ENCODE data around the gene TC2N.
"Not testable (repeated sequence)": the region's sequence is repeated elsewhere in the genome, so short reads cannot be mapped to it uniquely, and the experiment has no call there.

TC2N gene

GRCh38 chr14:91866511-91867295, 633 bp downstream of the TC2N start:
- no peak for DNase-seq

DNA sequence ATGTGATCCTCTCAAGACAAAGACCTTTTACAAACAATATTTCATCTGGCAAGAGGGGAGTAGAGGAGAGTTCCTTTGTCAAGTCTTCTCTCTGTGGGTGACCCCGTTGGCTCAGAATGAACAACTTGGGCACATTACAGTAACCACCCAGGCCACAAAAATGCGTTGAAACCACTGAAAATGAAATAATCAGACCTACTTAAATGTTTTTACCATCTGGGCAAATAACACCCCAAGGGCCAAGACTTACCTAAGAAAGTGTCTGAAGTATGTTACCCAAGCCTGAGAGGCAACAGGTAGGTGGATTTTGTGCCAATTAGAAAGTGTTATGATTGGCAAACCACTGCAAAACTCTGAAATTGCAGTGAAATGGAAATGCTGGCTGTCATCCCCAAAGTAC, 1.3 kb downstream of the TC2N start:
- no peak for DNase-seq

DNA sequence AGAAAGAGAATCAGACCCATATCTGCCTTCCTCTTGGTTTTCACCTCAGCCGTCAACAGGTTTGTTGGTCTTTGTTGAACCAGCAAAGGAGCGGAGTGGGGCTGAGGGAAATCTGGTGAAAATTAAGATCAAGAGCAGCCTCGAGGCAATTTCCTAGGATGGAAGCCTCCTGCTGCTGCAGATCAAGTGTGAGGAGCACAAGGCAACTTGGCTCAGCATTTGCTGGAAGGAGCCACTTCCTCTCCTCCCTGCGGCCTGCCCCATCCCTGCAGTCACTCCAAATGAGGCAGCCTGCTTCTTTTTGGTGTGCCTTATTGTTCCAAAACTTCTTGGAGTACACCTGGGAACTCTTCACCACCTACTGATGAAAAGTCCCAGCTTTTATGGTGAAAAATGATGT, 4.9 kb downstream of the TC2N start:
- DNase-seq = no peak

DNA sequence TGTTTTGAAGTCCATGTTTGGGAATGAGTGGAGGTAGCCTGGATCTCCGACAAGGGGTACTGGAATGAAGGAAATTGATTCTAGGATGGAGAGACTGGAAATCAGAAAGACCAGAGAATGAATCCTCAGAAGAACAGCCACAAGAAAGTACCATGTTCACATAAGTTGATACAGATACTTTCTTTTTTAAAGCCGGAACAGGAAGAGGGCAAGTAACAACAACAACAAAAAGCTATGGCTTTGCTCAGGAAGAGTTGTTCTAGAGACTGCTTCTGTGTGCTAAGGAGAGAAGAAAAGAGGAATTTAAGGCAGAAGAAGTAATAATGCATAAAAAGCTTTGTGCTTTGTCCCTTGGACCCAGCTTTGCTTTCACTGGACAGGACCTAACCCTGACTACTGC, 6.2 kb downstream of the TC2N start:
- no peak for DNase-seq

GRCh38 chr14:91860238-91860637, 7.1 kb downstream of the TC2N start:
- no peak for DNase-seq

GRCh38 chr14:91858536-91859275, 8.6 kb downstream of the TC2N start:
- no peak for DNase-seq

DNA sequence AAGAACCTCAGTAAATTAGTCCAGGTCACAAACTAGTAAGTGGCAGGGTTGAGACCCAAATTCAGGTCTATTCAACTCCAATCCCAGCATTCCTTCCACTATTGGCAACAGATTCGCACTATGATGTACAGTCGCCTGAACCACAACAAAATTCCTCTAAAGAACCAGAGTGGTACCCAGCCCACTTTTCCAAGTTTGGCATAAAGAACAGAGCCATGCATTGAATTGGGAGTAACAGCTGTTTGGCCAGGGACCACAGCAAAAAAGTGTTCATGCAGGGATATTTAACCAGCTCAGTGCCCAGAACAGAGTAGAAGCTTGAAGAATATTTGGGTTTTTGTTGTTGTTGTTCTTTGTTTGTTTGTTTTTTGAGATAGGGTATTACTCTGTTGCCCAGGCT, 9.7 kb downstream of the TC2N start:
- DNase-seq = no peak

- DNase-seq = no peak
Observed at GRCh38 chr14:91854327-91854934, 12.9 kb downstream of the TC2N start.

- no peak for DNase-seq
Observed at GRCh38 chr14:91851563-91851962, 15.8 kb downstream of the TC2N start.

DNA sequence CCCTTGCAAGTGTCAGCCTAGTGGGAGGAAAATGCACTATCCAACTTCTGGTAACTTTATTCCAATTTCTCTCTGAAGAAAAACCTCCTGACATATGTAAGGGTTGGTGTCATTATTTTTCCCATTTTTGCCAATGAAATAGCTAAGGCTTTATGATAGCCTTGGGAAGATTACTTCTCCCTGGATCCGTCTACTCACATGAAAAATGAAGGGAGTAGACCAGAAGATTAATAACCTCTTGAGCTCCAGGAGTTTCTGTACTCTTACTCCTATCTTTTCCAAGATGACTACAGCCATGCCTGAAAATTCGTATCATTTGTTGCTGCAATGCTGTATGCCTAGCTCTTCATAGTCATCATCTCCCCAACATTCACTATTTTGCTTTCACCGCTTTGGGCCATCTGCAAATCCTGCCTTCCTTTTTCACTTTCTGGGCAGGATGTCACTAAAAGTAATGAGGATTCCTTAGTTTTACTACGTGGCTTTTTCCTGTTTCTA, 18.8 kb downstream of the TC2N start:
- DNase-seq = no peak

GRCh38 chr14:91847693-91848092, 19.6 kb downstream of the TC2N start:
- no peak for DNase-seq

- no peak for DNase-seq
Observed at GRCh38 chr14:91845652-91846051, 21.7 kb downstream of the TC2N start.

DNA sequence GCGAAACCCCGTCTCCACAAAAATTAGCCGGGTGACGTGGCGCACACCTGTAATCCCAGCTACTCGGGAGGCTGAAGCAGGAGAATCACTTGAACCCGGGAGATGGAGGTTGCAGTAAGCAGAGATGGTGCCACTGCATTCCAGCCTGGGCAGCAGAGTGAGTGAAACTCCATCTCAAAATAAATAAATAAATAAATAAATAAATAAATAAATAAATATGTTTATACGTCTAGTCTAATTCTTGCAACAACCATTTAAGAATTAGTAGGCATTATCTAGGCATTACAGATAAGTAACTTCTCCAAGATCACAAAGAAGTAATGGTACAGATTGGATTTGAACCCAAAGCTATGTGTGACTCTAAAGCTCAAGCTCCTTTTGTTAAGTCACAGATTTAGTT, 22.3 kb downstream of the TC2N start:
- DNase-seq = not testable (repeated sequence)

GRCh38 chr14:91844029-91844428, 23.3 kb downstream of the TC2N start:
- DNase-seq = no peak

- DNase-seq = no peak
Observed at GRCh38 chr14:91843437-91843836, 23.9 kb downstream of the TC2N start.

- no peak for DNase-seq
Observed at GRCh38 chr14:91841065-91841464, 26.3 kb downstream of the TC2N start.

GRCh38 chr14:91839749-91840148, 27.6 kb downstream of the TC2N start:
- no peak for DNase-seq

GRCh38 chr14:91837076-91837475, 30.3 kb downstream of the TC2N start:
- DNase-seq = no peak

GRCh38 chr14:91835920-91836843, 31.2 kb downstream of the TC2N start:
- peak; percentile 90 for DNase-seq

GRCh38 chr14:91835197-91835919, 32.0 kb downstream of the TC2N start:
- DNase-seq = no peak

DNA sequence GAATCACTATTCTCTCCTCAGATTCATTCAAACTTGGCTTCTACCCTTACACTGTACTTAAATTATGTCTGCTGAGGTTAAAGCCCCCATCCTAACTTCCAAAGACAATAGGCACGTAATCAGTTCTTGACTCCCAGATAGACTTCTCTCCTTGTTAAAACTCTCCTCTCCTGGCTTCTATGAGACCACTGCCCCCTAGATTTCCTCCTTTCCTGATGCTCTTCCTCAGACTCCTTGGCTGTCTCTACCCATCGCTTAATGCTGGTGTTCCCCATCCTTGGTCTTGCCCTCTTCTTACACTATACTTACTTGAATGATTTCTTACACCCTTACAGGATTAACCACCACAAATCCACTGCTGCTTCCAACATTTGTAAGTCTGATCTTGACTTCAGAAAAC, 32.8 kb downstream of the TC2N start:
- no peak for DNase-seq

GRCh38 chr14:91831337-91831736, 36.0 kb downstream of the TC2N start:
- DNase-seq = no peak

All from activated T-cell treated with anti-CD3 and anti-CD28 coated beads for 4 hours (primary cell).